Activated CD4-positive, alpha-beta T cell treated with anti-CD3 and anti-CD28 coated beads for 36 hours (primary cell): ENCODE data around the gene HMX2. TPM values are rescaled to one million over a fixed set of nuclear protein-coding genes. Genes with fewer than 3 reads are reported as not detected.
"Not testable (repeated sequence)": the region's sequence is repeated elsewhere in the genome, so short reads cannot be mapped to it uniquely, and the experiment has no call there.

Experiments
- ATAC-seq: fragments of 200-7000 bp; cut with Tn5 transposase; one replicate; pipeline ENCODE4 v1.10.0; 2021; ENCODE audit warnings: mild to moderate bottlenecking, moderate library complexity
- CTCF ChIA-PET: fragments of 350-600 bp; sonication (Branson Sonifier 250); formaldehyde crosslinking; loops from one replicate; lab custom pipeline; 2021; ENCODE audit warnings: antibody characterized with exemption; lab: Charles Lee
- POLR2A ChIA-PET: fragments of 350-600 bp; sonication (Branson Sonifier 250); formaldehyde crosslinking; loops from one replicate; lab custom pipeline; 2021; ENCODE audit warnings: antibody characterized with exemption, inconsistent platforms; lab: Charles Lee
- DNase-seq: peaks from one replicate; pipeline ENCODE4 v3.0.0-alpha.2; 2020
- H3K27ac Mint-ChIP-seq: one replicate; pipeline ENCODE4 v1.8.0; 2021; ENCODE audit warnings: mixed read lengths
- H3K27me3 Mint-ChIP-seq: one replicate; pipeline ENCODE4 v1.8.0; 2021; ENCODE audit warnings: mixed read lengths
- H3K36me3 Mint-ChIP-seq: one replicate; pipeline ENCODE4 v1.8.0; 2021; ENCODE audit warnings: low read depth, mixed read lengths
- H3K4me1 Mint-ChIP-seq: one replicate; pipeline ENCODE4 v1.8.0; 2021; ENCODE audit warnings: mixed read lengths
- H3K4me3 Mint-ChIP-seq: one replicate; pipeline ENCODE4 v1.8.0; 2021; ENCODE audit warnings: mild to moderate bottlenecking, moderate library complexity, mixed read lengths
- H3K9me3 Mint-ChIP-seq: one replicate; pipeline ENCODE4 v1.8.0; 2021; ENCODE audit warnings: low read depth, mixed read lengths
- intact Hi-C, 2 experiments: fragments of 100-400 bp; cut with DNase I in 1 of 2; cut with micrococcal nuclease in 1 of 2; formaldehyde crosslinking; loops; one replicate each; pipeline versions ENCODE4 v1.14.2 to v1.15.1; 2022 to 2024; cut with DNase I, micrococcal nuclease
- total RNA-seq, 2 experiments: library from RNA; stranded (reverse); gene quantifications; one replicate each; pipeline ENCODE4 v1.2.3, GENCODE V29; 2021

Gene HMX2
- total RNA-seq, 2 experiments from 2014 or later, result 0.18 to 0.28 TPM

DNA sequence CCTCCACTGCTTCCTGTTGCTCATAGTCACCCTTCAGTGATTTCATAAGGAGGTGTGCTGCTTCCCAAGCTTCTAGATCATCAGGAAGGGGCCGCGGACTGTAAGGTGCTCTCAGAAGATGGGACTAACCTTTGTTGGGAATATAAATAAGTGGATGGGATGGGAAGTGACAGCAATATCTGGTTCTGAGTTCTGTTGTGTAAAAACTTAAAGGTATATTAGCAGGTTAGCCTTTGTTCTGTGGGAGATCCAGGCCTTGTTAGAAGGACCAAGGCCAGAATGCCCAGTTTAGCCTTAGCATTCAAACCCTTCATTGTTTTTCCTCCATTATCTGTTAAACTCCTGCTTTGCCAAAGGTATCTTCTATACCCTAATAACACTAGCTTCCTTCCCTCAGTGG is 18.7 kb downstream of the HMX2 start:
- no peaks in the 10 kb centered on the region for H3K27me3 Mint-ChIP-seq
- DNase-seq (no peak), ATAC-seq (no peak)
- H3K4me1 Mint-ChIP-seq, result peaks cover 16% of the 10 kb centered on the region
- H3K4me3 Mint-ChIP-seq, result no peak overlapping the region
- POLR2A ChIA-PET, result no interaction called here
- intact Hi-C loops, result no loop called here
- peaks cover 77% of the 10 kb centered on the region for H3K36me3 Mint-ChIP-seq
- H3K27ac Mint-ChIP-seq, result no peak overlapping the region
- H3K9me3 Mint-ChIP-seq, result no peaks in the 10 kb centered on the region
- CTCF ChIA-PET, result no interaction called here

DNA sequence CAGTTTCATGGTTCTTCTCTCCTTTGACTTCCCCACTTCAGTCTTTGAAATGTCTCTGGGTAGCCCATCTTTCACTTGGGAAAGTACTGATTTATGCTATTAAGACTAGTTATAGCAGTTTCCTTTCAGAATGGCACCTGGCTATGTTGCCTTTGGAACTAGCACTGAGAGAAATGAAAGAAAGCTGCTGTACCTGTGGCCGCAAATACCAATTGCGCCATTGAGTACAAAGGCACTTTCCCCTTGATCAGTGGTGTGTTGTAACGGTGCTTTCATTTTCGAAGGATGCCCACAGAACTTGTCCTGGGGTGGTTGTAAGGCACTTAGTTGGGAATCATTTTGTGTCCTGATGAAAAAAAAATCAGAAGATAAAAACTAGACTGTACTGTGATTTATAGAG is 23.0 kb downstream of the HMX2 start:
- Mint-ChIP-seq H3K4me1 (peaks cover 4% of the 10 kb centered on the region), H3K27me3 (no peaks in the 10 kb centered on the region), H3K4me3 (no peak overlapping the region), H3K9me3 (no peaks in the 10 kb centered on the region), H3K36me3 (peaks cover 70% of the 10 kb centered on the region), H3K27ac (no peak overlapping the region)
- ChIA-PET CTCF (no interaction called here), POLR2A (no interaction called here)
- ATAC-seq, result no peak
- no peak for DNase-seq
- intact Hi-C loops, result no loop called here

DNA sequence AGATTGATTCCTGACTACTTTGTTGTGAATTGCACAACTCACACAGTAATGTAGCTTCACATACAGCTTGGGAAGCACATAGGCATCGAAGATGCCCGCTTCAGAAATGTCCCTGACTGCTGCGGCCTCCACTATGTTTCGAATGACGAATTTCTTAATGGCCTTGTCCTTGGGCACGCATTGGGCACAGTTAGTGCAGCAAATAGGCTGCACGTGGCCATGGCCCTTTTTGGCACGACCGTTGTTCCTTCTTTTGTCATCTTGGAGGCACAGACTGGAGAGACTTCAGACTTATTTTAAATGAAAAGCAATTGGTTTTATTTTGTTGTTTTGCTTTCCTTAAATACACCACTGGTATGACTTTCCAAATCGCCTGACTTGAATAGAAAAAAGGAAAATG is 23.7 kb downstream of the HMX2 start:
- H3K9me3 Mint-ChIP-seq, POLR2A ChIA-PET, intact Hi-C loops, H3K4me1 Mint-ChIP-seq, DNase-seq, CTCF ChIA-PET, ATAC-seq, H3K27me3 Mint-ChIP-seq, H3K4me3 Mint-ChIP-seq, H3K27ac Mint-ChIP-seq: not testable (repeated sequence)
- peaks cover 70% of the 10 kb centered on the region for H3K36me3 Mint-ChIP-seq

DNA sequence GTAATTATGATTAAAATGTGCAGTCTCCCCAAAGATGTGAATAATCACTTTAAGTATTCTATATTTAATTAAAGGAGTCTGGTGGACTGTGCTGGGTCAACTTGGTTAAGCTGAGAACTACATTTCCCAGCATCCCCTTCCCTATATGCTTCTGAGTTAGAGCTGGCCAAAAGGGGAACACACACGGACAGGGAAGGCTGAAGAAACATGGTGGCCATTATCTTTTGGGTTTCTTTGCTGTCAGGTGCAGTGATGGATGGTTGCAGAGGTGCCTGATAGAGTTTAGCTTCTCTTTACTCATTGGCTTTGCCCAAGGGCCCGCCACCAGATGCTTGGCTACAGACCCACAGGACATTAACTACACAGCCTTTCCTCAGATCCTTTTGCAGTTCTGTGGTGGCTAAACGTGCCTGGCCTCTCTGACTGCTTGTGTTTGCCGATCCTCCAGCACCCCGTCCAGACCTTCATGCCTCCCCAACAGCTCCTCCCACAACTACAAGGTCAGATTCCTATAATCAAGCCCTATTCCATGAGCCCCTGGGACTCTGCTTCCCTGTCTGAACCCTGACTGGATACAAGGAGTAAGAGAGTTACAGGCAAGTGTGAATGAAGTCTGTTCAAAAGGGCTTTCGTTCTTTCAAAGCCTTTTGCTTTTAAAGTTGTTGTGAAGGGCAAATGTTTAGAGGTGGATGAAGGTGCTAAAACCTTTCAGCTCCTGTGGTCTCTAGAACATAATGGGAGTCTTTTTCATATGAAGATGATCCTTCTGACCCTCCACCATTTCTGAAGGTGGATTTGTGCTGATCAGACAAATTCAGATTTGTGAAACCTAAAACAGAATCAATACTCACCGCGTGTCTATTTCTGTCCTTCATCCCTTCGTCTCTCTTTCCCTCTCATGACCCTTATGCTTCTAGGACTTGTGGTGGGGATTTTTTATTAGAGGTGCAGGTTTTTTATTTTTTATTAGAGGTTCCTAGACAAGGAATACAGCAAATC is 27.8 kb downstream of the HMX2 start:
- intact Hi-C loops, result no loop called here
- CTCF ChIA-PET, result interaction anchor here (0.8 kb wide), 1 partner anchor 155 kb away, joined by 3 read pairs; no protein-coding TSS in a partner anchor
- Mint-ChIP-seq H3K4me3 (no peak overlapping the region), H3K27ac (no peak overlapping the region), H3K4me1 (peaks cover 2% of the 10 kb centered on the region), H3K9me3 (peaks cover 4% of the 10 kb centered on the region), H3K27me3 (no peaks in the 10 kb centered on the region), H3K36me3 (peaks cover 65% of the 10 kb centered on the region)
- no peak for DNase-seq
- ATAC-seq, result no peak
- POLR2A ChIA-PET, result no interaction called here

DNA sequence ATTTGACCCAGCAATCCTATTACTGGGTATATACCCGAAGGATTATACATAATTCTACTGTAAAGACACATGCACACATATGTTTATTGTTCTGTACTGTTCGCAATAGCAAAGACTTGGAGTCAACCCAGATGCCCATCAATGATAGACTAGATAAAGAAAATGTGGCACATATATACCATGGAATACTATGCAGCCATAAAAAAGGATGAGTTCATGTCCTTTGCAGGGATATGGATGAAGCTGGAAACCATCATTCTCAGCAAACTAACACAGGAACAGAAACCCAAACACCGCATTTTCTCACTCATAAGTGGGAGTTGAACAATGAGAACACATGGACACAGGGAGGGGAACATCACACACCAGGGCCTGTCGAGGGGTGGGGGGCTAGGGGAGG is 30.5 kb downstream of the HMX2 start:
- POLR2A ChIA-PET, CTCF ChIA-PET, ATAC-seq, intact Hi-C loops, H3K9me3 Mint-ChIP-seq, H3K27me3 Mint-ChIP-seq, H3K4me3 Mint-ChIP-seq, DNase-seq, H3K27ac Mint-ChIP-seq, H3K4me1 Mint-ChIP-seq: not testable (repeated sequence)
- peaks cover 55% of the 10 kb centered on the region for H3K36me3 Mint-ChIP-seq

DNA sequence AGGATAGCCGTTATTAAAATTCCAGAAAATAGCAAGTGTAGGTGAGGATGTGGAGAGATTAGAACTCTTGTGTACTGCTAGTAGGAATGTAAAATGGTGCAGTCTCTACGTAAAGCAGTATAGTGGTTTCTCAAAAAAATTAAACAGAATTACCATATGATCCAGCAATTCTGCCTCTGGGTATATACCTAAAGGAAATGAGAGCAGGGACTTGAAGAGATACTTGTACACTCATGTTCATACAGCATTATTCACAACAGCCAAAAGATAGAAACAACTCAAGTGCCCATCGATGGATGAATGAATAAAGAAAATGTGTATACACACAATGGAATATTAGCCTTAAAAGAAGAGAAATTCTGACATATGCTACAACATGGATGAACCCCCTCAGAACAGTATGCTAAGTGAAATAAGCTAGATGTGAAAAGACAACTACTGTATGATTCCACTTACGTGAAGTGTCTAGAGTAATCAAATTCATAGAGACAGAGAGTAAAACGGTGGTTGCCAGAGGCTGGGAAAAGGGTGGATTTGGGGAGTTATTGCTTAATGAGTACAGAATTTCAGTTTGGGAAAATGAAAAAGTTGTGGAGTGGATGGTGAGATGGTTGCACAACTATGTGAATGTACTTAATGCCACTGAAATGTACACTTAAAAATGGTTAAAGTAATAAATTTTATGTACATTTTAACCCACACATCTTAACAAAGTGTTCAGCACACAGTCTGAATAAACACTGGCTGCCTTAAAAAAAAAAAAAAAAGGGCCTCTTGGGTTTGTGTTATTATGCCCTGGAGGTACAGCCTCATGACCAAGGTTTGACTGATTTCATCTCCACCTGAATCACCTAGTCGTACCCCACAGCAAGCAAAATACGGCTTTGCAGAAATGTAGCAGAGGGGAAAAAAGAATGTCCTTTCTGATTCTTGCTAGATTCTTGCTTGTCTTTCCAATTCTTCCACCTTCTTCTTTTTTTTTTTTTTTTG is 32.5 kb downstream of the HMX2 start:
- ChIA-PET POLR2A (no interaction called here), CTCF (no interaction called here)
- peaks cover 60% of the 10 kb centered on the region for H3K36me3 Mint-ChIP-seq
- ATAC-seq, result no peak
- peaks cover 15% of the 10 kb centered on the region for H3K9me3 Mint-ChIP-seq
- H3K4me3 Mint-ChIP-seq, result no peak overlapping the region
- DNase-seq, result no peak
- no peaks in the 10 kb centered on the region for H3K27me3 Mint-ChIP-seq
- H3K4me1 Mint-ChIP-seq, result no peaks in the 10 kb centered on the region
- no peak overlapping the region for H3K27ac Mint-ChIP-seq
- intact Hi-C loops, result no loop called here

DNA sequence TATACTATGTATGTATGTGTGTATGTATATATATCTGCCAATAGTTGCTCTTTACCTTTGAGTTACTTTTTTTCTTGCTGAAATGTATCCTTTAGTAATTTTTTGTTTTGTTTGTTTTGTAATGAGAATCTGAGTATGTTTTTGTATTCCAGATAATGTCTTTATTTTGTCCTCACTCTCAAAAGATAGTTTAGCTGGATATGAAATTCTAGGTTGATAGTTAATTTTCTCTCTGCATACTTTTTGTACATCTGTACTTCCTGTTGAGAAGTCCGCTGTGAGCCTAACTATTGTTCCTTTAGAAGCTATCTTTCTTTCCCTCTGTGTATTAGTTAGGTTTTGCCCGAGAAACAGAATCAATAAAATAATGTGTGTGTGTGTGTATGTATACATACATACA is 35.8 kb downstream of the HMX2 start:
- CTCF ChIA-PET, result no interaction called here
- H3K4me1 Mint-ChIP-seq, result no peaks in the 10 kb centered on the region

DNA sequence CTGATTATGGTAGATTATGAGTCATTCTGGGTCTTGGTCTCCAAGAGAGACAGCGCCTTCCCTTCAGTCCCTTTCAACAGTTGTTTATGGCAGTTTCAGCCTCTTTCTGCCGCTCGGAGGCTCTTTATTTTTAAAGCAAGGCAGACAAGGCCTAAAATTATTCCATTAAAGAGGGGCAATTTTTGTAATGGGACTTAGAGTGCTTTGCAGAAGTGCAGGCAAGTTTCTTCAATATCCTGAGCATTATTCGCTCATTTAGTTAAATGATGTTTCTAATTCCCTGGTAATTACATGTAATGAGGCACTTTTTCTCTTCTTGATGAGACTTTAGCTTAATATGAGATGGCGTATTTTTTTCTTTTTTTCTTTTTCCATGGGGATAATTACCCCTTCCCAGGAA is 39.8 kb downstream of the HMX2 start:
- Mint-ChIP-seq H3K4me3 (no peak overlapping the region), H3K4me1 (no peaks in the 10 kb centered on the region), H3K36me3 (peaks cover 60% of the 10 kb centered on the region), H3K27ac (no peak overlapping the region), H3K27me3 (no peaks in the 10 kb centered on the region), H3K9me3 (peaks cover 19% of the 10 kb centered on the region)
- intact Hi-C loops, result no loop called here
- ChIA-PET CTCF (no interaction called here), POLR2A (no interaction called here)
- ATAC-seq, result no peak
- no peak for DNase-seq

More for the DNA sequence above, 35.8 kb downstream of the HMX2 start:
- H3K4me3 Mint-ChIP-seq, result no peak overlapping the region
- peaks cover 48% of the 10 kb centered on the region for H3K36me3 Mint-ChIP-seq
- peaks cover 19% of the 10 kb centered on the region for H3K9me3 Mint-ChIP-seq
- POLR2A ChIA-PET, result interaction anchor here (0.6 kb wide), 1 partner anchor 30 kb away, joined by 4 read pairs; the partner anchor contains the start of gene BUB3
- intact Hi-C loops, result no loop called here
- H3K27me3 Mint-ChIP-seq, result no peaks in the 10 kb centered on the region
- DNase-seq (no peak), ATAC-seq (no peak)
- no peak overlapping the region for H3K27ac Mint-ChIP-seq

DNA sequence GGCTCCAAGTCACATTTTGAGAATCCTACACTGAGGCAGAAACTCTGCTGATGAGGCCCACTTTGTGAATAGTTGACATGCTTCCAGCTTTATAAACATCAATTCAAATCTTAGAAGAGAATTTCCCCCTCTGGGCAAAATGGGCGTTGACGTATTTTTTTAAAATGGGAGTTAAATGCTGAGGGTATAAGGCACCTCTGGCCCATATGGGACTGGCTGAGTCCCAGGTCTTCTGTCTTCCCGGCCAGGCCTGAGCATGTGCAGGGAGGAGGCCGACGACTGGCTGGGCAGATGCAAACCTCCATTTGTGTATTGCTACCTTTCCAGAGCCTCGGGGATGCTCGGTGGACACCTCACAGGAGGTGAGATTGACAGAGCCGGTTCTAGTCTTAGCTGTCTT is 44.0 kb downstream of the HMX2 start:
- CTCF ChIA-PET, result no interaction called here
- no peak overlapping the region for H3K27ac Mint-ChIP-seq

DNA sequence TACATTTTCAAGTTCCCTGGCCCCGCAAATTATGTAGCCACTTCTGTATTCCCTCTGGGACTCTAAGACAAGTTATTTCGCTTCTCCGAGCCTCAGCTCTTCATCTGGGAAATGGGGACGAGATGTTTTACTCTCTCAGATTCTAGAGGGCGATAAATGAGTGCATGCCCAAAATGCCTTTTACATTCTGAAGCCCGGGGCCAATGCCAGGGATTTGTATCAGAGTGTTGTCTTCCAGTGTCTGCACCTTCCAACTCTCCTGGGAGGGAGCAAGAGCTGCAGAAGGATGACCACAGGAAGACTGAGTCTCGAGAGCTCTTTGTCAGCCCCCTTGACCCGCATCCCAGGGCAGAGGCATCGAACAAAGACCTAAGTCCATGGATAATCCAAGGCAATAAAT is 46.1 kb downstream of the HMX2 start:
- ChIA-PET POLR2A (no interaction called here), CTCF (no interaction called here)
- Mint-ChIP-seq H3K4me3 (no peak overlapping the region), H3K27ac (no peak overlapping the region), H3K9me3 (no peaks in the 10 kb centered on the region), H3K27me3 (no peaks in the 10 kb centered on the region), H3K36me3 (peaks cover 33% of the 10 kb centered on the region), H3K4me1 (no peaks in the 10 kb centered on the region)
- intact Hi-C loops, result no loop called here
- no peak for DNase-seq
- ATAC-seq, result no peak

More for the DNA sequence above, 44.0 kb downstream of the HMX2 start:
- ATAC-seq, result no peak
- Mint-ChIP-seq H3K4me3 (no peak overlapping the region), H3K36me3 (peaks cover 32% of the 10 kb centered on the region), H3K4me1 (no peaks in the 10 kb centered on the region), H3K27me3 (no peaks in the 10 kb centered on the region), H3K9me3 (no peaks in the 10 kb centered on the region)
- intact Hi-C loops, result no loop called here
- POLR2A ChIA-PET, result no interaction called here
- DNase-seq, result no peak
